UCSD-AML1 (cell line): Measurements from ENCODE around the gene LTBP2.
"Not testable (repeated sequence)": the region's sequence is repeated elsewhere in the genome, so short reads cannot be mapped to it uniquely, and the experiment has no call there.

ENCODE experiments used
- DNase-seq: peaks from one replicate; lab custom pipeline; 2025; ENCODE audit not compliant: unreplicated experiment; lab: John Stamatoyannopoulos, UW

The LTBP2 gene

DNA sequence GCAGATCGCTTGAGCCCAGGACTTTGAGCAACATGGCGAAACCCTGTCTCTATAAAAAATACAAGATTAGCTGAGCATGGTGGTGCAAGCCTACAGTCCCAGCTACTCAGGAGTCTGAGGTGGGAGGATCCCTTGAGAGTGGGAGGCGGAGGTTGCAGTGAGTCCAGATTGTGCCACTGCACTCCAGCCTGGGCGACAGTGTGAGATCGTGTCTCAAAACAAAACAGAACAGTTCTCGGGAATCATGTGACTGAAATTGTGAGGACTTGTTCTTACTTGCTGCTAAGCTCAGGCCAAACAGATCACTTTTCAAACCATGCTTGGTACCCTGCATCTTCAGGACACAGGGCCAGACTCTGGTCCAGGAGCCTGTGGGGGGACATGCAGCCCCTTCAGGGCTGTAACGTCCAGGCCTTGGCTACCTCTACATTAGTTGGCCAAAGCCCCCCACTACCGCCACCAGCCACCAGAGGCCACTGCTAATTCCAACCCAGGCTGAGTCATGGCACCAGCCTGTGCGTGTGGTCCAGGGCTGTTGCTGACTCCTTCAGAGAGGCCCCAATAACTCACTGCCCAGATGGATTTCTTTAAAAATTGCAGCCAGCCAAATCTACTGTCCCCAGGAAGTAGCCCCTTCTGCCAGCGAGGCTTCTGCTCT, 152.6 kb downstream of the LTBP2 start:
- DNase-seq: peak; percentile 56

DNA sequence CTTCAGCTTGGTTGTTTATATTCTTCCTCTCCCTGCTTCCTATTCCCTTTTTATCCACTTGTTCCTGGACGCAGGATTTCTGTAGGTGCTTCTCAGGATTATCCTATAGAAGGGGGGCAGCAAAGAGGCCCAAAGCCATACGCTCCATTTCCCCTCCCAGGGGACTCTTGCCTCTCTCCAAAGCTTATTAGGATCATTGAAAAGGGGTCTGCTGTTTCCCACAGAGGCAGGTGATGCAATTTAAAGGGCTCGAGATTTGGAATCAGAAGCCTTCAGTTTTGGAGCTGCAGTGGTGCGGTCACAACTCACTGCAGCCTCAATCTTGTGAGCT, 154.5 kb downstream of the LTBP2 start:
- DNase-seq: no peak

DNA sequence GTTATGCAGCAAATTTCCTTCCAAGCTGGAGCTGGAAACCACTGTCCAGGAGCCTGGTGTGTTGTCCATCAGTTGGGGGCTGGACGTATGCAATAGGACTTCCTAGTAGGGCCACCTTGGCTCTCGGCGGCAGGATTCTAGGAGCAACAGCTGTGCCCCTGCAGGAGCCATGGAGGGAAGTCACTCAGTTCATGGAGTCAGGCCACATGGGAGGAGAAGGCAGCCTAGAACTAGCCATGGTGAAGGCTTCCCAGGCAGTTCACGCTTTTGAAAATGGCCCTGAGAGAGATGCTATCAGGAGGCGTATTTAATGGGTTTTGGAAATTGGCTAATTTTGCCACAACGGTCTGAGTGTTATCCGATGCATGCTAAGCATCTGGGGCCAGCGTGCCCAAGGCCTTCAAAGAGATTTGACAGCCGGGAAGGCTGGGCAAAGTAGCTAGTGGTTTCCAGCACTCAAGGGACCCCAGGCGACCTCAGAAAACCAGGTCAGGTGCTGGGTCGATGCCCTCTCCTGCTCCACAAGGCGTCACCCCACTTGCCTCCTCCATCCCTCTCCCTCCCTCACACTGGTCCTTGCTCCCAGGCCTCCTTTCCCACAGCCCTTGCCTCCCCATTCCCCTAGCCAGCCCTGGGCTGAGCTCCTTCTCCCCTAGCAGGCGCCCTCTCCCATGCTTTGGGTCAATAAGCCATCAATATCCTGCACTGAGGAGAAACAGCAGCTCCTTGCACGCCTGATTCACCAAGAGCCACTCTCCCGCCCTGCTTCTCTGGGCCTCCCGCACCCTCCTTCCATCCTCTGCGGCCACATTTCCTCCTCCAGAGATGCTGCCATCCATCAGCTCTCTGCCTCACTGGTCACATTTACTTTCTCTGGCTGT, 155.1 kb downstream of the LTBP2 start:
- no peak for DNase-seq

DNA sequence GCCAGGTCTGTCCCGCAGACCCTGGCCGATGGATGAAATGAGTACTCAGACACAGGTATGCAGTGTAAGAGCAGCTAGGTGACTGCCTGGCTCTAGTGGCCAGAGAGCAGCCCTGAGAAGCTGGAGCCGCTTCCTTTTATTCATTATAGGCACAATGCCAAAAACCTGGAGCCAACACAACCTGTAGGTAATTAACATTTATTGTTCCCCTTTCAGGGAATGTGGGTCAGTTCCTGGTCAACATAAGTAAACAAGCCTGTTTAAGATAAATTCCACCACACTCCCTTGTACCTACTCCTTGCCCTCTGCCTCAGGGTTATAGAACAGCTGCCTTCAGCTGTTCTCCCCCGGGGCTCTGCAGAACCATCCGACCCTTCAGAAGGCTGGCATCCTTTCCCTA, 157.6 kb downstream of the LTBP2 start:
- DNase-seq: not testable (repeated sequence)
